Measurements from ENCODE around the gene AUP1.

GRCh38 chr2:74514368-74515270 is 14.9 kb downstream of the AUP1 start, which contains the start of gene TLX2:
- TF ChIP-seq CTCF (IDR thresholded peaks at IDR 0.05) (no peak), POLR2A (IDR thresholded peaks at IDR 0.05) (no peak), POLR2AphosphoS5 (IDR thresholded peaks at IDR 0.05) (no peak)
